ENCODE data around the gene LRRC4C.

The LRRC4C gene

GRCh38 chr11:40268551-40268950, 1190.9 kb downstream of the LRRC4C start:
- no peak for DNase-seq
- in situ Hi-C loops (cut with MboI; ENCODE audit: low pct_unique_long_range_greater_than_20kb, low sequenced_read_pairs), result no loop called here

DNA sequence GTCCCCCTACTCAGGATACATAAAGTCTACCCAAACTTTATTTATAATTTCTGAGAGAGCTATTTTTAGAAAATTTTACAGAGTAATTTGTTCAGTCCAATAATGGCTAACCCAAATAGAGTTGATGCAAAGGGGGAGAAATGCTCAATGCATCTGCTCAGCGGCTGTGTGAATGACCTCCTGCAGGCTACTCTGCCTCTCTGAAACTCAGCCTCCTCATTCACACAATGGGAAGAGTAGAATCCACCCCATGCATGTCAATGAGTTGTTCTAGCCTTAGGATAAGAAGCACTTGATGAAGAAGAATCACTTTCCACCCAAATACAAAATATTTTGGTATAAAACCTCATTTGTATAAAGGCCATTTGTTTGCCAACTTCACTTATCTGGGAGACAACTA, 1204.0 kb downstream of the LRRC4C start:
- in situ Hi-C loops (cut with MboI; ENCODE audit: low pct_unique_long_range_greater_than_20kb, low sequenced_read_pairs), result no loop called here

GRCh38 chr11:40253166-40253565, 1206.3 kb downstream of the LRRC4C start:
- in situ Hi-C loops (cut with MboI; ENCODE audit: low pct_unique_long_range_greater_than_20kb, low sequenced_read_pairs), result no loop called here
- no peak for DNase-seq

More for the DNA sequence above, 1204.0 kb downstream of the LRRC4C start:
- no peak for DNase-seq

GRCh38 chr11:40252236-40252635, 1207.2 kb downstream of the LRRC4C start:
- in situ Hi-C loops (cut with MboI; ENCODE audit: low pct_unique_long_range_greater_than_20kb, low sequenced_read_pairs), result no loop called here
- no peak for DNase-seq

DNA sequence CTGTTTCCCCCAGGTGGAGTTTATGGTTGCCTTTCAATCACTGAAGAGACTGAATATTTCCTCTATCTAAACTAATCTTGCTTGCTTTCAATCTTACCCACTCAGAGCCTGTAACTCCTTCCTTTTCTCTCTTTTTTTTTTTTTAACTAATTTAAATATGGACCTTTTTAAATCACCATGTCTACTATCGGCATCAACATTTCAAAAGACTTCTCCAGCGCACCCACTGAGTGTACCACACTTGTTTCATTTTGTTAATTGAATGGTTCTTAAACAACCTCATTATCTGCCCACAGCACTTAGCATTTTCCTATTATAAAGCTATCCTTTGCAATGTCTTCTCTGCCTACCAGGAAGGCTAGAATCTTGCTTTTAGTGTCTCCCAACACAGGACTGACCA, 1212.5 kb downstream of the LRRC4C start:
- in situ Hi-C loops (cut with MboI; ENCODE audit: low pct_unique_long_range_greater_than_20kb, low sequenced_read_pairs), result no loop called here
- DNase-seq, result no peak

- in situ Hi-C loops (cut with MboI; ENCODE audit: low pct_unique_long_range_greater_than_20kb, low sequenced_read_pairs), result no loop called here
- DNase-seq, result no peak
Measured at GRCh38 chr11:40241524-40242051, 1217.9 kb downstream of the LRRC4C start.

- DNase-seq, result no peak
- in situ Hi-C loops (cut with MboI; ENCODE audit: low pct_unique_long_range_greater_than_20kb, low sequenced_read_pairs), result no loop called here
Measured at GRCh38 chr11:40240284-40240683, 1219.2 kb downstream of the LRRC4C start.

- in situ Hi-C loops (cut with MboI; ENCODE audit: low pct_unique_long_range_greater_than_20kb, low sequenced_read_pairs), result no loop called here
- no peak for DNase-seq
Measured at GRCh38 chr11:40236526-40236925, 1222.9 kb downstream of the LRRC4C start.

DNA sequence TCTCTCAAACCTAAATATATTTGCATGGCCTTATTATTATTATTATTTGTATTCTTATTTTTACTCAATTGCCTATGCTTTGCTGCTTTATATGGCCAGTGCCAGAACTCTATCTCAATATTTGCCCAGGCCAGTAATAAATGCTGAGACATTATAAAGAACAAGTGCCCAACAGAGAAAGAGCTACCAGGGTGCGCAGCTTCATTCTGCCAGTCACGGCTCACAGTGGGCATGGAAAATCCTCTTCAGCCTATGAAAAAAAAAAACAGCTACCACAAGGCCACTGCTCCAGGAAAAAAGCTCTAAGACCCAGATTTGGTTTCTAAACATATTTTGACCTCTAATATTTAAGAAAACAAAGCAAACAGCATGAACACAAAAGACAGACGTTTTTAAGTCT, 1223.6 kb downstream of the LRRC4C start:
- DNase-seq, result no peak
- in situ Hi-C loops (cut with MboI; ENCODE audit: low pct_unique_long_range_greater_than_20kb, low sequenced_read_pairs), result no loop called here

DNA sequence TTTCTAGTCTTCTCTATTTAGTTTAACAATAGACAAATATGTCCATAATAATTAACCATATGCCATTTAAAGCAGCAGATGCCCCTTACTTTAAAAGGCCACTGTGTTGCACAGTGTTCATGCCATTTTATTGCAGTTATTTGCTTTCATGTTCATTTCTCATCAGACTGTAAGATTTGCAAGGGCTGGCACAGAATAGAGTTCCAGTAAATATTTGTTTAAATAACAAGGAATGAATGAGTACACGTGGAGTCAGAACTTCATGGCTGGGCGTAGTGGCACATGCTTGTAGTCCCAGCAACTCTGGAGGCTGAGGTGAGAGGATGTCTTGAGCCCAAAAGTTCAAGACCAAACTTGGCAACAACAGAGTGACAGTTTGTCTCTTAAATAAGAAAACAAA, 1228.6 kb downstream of the LRRC4C start:
- DNase-seq, result no peak
- in situ Hi-C loops (cut with MboI; ENCODE audit: low pct_unique_long_range_greater_than_20kb, low sequenced_read_pairs), result no loop called here

- no peak for DNase-seq
- in situ Hi-C loops (cut with MboI; ENCODE audit: low pct_unique_long_range_greater_than_20kb, low sequenced_read_pairs), result no loop called here
Measured at GRCh38 chr11:40228662-40229061, 1230.8 kb downstream of the LRRC4C start.

- in situ Hi-C loops (cut with MboI; ENCODE audit: low pct_unique_long_range_greater_than_20kb, low sequenced_read_pairs), result no loop called here
- DNase-seq, result no peak
Measured at GRCh38 chr11:40227730-40228129, 1231.7 kb downstream of the LRRC4C start.

GRCh38 chr11:40226654-40227053, 1232.8 kb downstream of the LRRC4C start:
- in situ Hi-C loops (cut with MboI; ENCODE audit: low pct_unique_long_range_greater_than_20kb, low sequenced_read_pairs), result no loop called here

GRCh38 chr11:40223596-40224330, 1235.7 kb downstream of the LRRC4C start:
- no peak for DNase-seq
- in situ Hi-C loops (cut with MboI; ENCODE audit: low pct_unique_long_range_greater_than_20kb, low sequenced_read_pairs), result no loop called here

More at GRCh38 chr11:40226654-40227053, 1232.8 kb downstream of the LRRC4C start:
- DNase-seq, result no peak

DNA sequence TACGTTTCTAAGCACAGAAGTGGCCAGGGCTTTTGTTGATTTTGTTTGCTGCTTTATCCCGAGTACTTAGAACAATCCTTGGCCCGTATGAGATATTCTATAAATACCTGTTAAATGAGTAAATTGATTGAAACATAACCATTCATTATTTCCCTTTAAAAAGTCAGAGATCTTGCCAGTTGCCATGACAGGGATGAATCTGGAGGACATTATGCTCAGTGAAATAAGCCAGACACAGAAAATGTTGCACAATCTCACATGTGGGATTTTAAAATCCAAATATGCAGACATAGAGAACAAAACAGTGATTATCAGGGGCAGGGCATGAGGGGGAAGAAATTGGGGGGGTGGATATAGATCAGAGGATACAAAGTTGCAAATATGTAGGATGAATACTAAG, 1240.1 kb downstream of the LRRC4C start:
- no peak for DNase-seq
- in situ Hi-C loops (cut with MboI; ENCODE audit: low pct_unique_long_range_greater_than_20kb, low sequenced_read_pairs), result no loop called here

GRCh38 chr11:40215556-40215955, 1243.9 kb downstream of the LRRC4C start:
- DNase-seq, result no peak
- in situ Hi-C loops (cut with MboI; ENCODE audit: low pct_unique_long_range_greater_than_20kb, low sequenced_read_pairs), result no loop called here

- in situ Hi-C loops (cut with MboI; ENCODE audit: low pct_unique_long_range_greater_than_20kb, low sequenced_read_pairs), result no loop called here
- DNase-seq, result no peak
Measured at GRCh38 chr11:40207416-40207815, 1252.0 kb downstream of the LRRC4C start.

- in situ Hi-C loops (cut with MboI; ENCODE audit: low pct_unique_long_range_greater_than_20kb, low sequenced_read_pairs), result no loop called here
- DNase-seq, result no peak
Measured at GRCh38 chr11:40204228-40204627, 1255.2 kb downstream of the LRRC4C start.

GRCh38 chr11:40203606-40204005, 1255.8 kb downstream of the LRRC4C start:
- in situ Hi-C loops (cut with MboI; ENCODE audit: low pct_unique_long_range_greater_than_20kb, low sequenced_read_pairs), result no loop called here
- DNase-seq, result no peak

DNA sequence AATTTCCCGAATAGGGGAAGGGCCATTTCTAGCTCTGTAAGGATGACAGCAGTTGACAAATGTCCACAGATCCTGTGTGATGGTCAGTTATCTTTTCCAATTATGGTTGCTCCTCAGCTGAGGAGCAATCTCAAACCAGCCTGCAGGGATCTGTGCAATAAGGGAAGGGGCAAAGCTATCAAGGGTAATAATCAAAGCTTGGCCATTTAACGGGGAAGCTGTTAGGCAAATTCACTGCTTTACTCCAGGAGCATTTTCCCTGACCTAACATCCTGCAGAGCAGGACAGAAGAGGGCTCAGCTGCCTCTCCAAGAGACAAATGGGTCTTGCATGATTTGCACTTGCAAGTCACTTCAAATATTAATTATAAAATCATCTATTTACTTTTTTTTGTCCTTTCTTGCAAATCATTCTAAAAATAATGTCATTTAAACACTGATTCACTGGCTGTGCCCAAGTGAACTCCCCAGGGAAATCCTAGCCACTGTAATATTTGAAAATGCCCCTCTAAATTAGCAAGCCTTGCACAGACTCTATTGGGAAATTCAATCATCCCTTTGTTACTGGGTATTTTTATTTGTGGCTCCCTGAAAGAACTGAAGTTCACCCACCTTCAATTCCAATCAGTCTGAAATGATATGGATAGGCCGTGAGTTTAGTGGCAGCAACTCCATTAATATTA, 1256.7 kb downstream of the LRRC4C start:
- in situ Hi-C loops (cut with MboI; ENCODE audit: low pct_unique_long_range_greater_than_20kb, low sequenced_read_pairs), result no loop called here
- DNase-seq, result no peak
